WTC11 (cell line): ENCODE data around the gene TMEM131L. TPM values are rescaled to one million over a fixed set of nuclear protein-coding genes. Genes with fewer than 3 reads are reported as not detected.

Experiments
- ATAC-seq: fragments of 200-7000 bp; cut with Tn5 transposase; 2 replicates; pipeline ENCODE4 v1.10.0; 2021; ENCODE audit warnings: mild to moderate bottlenecking, moderate library complexity
- CTCF ChIA-PET: fragments of 300-600 bp; sonication (Branson Sonifier 250); formaldehyde crosslinking; loops from one replicate; lab custom pipeline; 2021; ENCODE audit warnings: antibody characterized with exemption; lab: Charles Lee
- POLR2A ChIA-PET: fragments of 350-600 bp; sonication (Branson Sonifier 250); formaldehyde crosslinking; loops from one replicate; lab custom pipeline; 2021; ENCODE audit warnings: antibody characterized with exemption; lab: Charles Lee
- DNase-seq: peaks from one replicate; pipeline ENCODE4 v3.0.0; 2021; ENCODE audit warnings: low spot score
- H3K27ac Mint-ChIP-seq: 2 replicates; pipeline ENCODE4 v1.8.0; 2021; ENCODE audit warnings: mixed read lengths
- H3K27me3 Mint-ChIP-seq: 2 replicates; pipeline ENCODE4 v1.8.0; 2021; ENCODE audit warnings: low read depth, mild to moderate bottlenecking, moderate library complexity, mixed read lengths
- H3K36me3 Mint-ChIP-seq: 2 replicates; pipeline ENCODE4 v1.8.0; 2021; ENCODE audit warnings: mixed read lengths
- H3K4me1 Mint-ChIP-seq: 2 replicates; pipeline ENCODE4 v1.8.0; 2022; ENCODE audit warnings: mixed read lengths
- H3K4me3 Mint-ChIP-seq: 2 replicates; pipeline ENCODE4 v1.8.0; 2021; ENCODE audit warnings: mild to moderate bottlenecking, moderate library complexity, mixed read lengths
- H3K9me3 Mint-ChIP-seq: 2 replicates; pipeline ENCODE4 v1.8.0; 2021; ENCODE audit warnings: mixed read lengths
- CREM ChIP-seq: sonication (generic); formaldehyde crosslinking; IDR thresholded peaks from 2 replicates; pipeline ENCODE4 v1.8.1; 2022; ENCODE audit warnings: mild to moderate bottlenecking, missing genetic modification reagents, moderate library complexity
- EMX1 ChIP-seq: fragments of 250-450 bp; sonication (Bioruptor Pico); IDR thresholded peaks from 2 replicates; pipeline ENCODE4 v1.8.0; 2021; ENCODE audit warnings: mild to moderate bottlenecking
- KAT7 ChIP-seq: sonication (generic); formaldehyde crosslinking; IDR thresholded peaks from 2 replicates; pipeline ENCODE4 v1.8.1; 2023; ENCODE audit warnings: missing genetic modification reagents, mild to moderate bottlenecking, borderline replicate concordance
- OVOL2 ChIP-seq: fragments of 250-450 bp; sonication (Bioruptor Pico); IDR thresholded peaks from 2 replicates; pipeline ENCODE4 v1.9.0; 2021; ENCODE audit warnings: mild to moderate bottlenecking, borderline replicate concordance
- PRRX2 ChIP-seq: fragments of 250-450 bp; sonication (Bioruptor Pico); IDR thresholded peaks from 2 replicates; pipeline ENCODE4 v1.8.0; 2021; ENCODE audit warnings: mild to moderate bottlenecking
- SMAD4 ChIP-seq: sonication (generic); formaldehyde crosslinking; IDR thresholded peaks from 2 replicates; pipeline ENCODE4 v1.8.0; 2022; ENCODE audit warnings: mild to moderate bottlenecking, missing genetic modification reagents
- SOX15 ChIP-seq: fragments of 250-450 bp; sonication (Bioruptor Pico); IDR thresholded peaks from 2 replicates; pipeline ENCODE4 v1.9.0; 2021; ENCODE audit warnings: mild to moderate bottlenecking
- TCF7 ChIP-seq: sonication (generic); formaldehyde crosslinking; IDR thresholded peaks from 2 replicates; pipeline ENCODE4 v1.8.0; 2022; ENCODE audit warnings: mild to moderate bottlenecking, low read depth, missing genetic modification reagents, moderate library complexity
- TEAD4 ChIP-seq: sonication (generic); formaldehyde crosslinking; IDR thresholded peaks from 2 replicates; pipeline ENCODE4 v1.8.0; 2022; ENCODE audit warnings: mild to moderate bottlenecking, missing genetic modification reagents
- ZNF138 ChIP-seq: sonication (generic); formaldehyde crosslinking; conservative IDR thresholded peaks from 2 replicates; pipeline ENCODE4 v1.8.1; 2022; ENCODE audit warnings: mild to moderate bottlenecking, moderate library complexity, missing genetic modification reagents
- ZNF219 ChIP-seq: sonication (generic); formaldehyde crosslinking; IDR thresholded peaks from 2 replicates; pipeline ENCODE4 v1.8.0; 2023; ENCODE audit warnings: missing genetic modification reagents, mild to moderate bottlenecking, borderline replicate concordance
- ZNF232 ChIP-seq: sonication (generic); formaldehyde crosslinking; IDR thresholded peaks from 2 replicates; pipeline ENCODE4 v1.8.0; 2022; ENCODE audit warnings: mild to moderate bottlenecking, missing genetic modification reagents
- ZNF416 ChIP-seq: fragments of 250-450 bp; sonication (Bioruptor Pico); IDR thresholded peaks from 2 replicates; pipeline ENCODE4 v1.9.0; 2021; ENCODE audit warnings: mild to moderate bottlenecking, inconsistent platforms
- ZNF423 ChIP-seq: fragments of 250-450 bp; sonication (Bioruptor Pico); IDR thresholded peaks from 2 replicates; pipeline ENCODE4 v2.1.2; 2022; ENCODE audit warnings: mild to moderate bottlenecking, moderate library complexity
- ZNF671 ChIP-seq: fragments of 250-450 bp; sonication (Bioruptor Pico); IDR thresholded peaks from 2 replicates; pipeline ENCODE4 v1.8.0; 2021; ENCODE audit warnings: mild to moderate bottlenecking
- total RNA-seq: library from RNA; stranded (reverse); gene quantifications from 3 replicates; pipeline ENCODE4 v1.2.3, GENCODE V29; 2021
- TF ChIP-seq, protein P1 (sequence below): fragments of 250-450 bp; sonication (Bioruptor Pico); IDR thresholded peaks from 2 replicates; pipeline ENCODE4 v1.9.0; 2021; ENCODE audit warnings: moderate library complexity, mild to moderate bottlenecking, inconsistent platforms, borderline replicate concordance
- TF ChIP-seq, protein P2 (sequence below): fragments of 200-600 bp; IDR thresholded peaks from 2 replicates; pipeline ENCODE4 v1.8.0; 2022; ENCODE audit warnings: antibody characterized with exemption
- TF ChIP-seq, protein P3 (sequence below): sonication (generic); formaldehyde crosslinking; IDR thresholded peaks from 2 replicates; pipeline ENCODE4 v1.8.1; 2022; ENCODE audit warnings: low read depth, missing genetic modification reagents, borderline replicate concordance
- TF ChIP-seq, protein P4 (sequence below): fragments of 250-450 bp; sonication (Bioruptor Pico); IDR thresholded peaks from 2 replicates; pipeline ENCODE4 v1.9.0; 2021; ENCODE audit warnings: mild to moderate bottlenecking
- TF ChIP-seq, protein P5 (sequence below): sonication (generic); formaldehyde crosslinking; IDR thresholded peaks from 2 replicates; pipeline ENCODE4 v1.8.1; 2023; ENCODE audit warnings: mild to moderate bottlenecking, missing genetic modification reagents
- TF ChIP-seq, protein P6 (sequence below): sonication (generic); formaldehyde crosslinking; IDR thresholded peaks from 2 replicates; pipeline ENCODE4 v1.8.0; 2022; ENCODE audit warnings: mild to moderate bottlenecking, missing genetic modification reagents
- TF ChIP-seq, protein P7 (sequence below): sonication (generic); formaldehyde crosslinking; conservative IDR thresholded peaks from 2 replicates; pipeline ENCODE4 v1.8.1; 2022; ENCODE audit warnings: mild to moderate bottlenecking, missing genetic modification reagents
- TF ChIP-seq, protein P8 (sequence below): sonication (generic); formaldehyde crosslinking; IDR thresholded peaks from 2 replicates; pipeline ENCODE4 v1.8.1; 2022; ENCODE audit warnings: mild to moderate bottlenecking, moderate library complexity, missing genetic modification reagents
- TF ChIP-seq, protein P9 (sequence below): sonication (generic); formaldehyde crosslinking; IDR thresholded peaks from 2 replicates; pipeline ENCODE4 v1.8.1; 2023; ENCODE audit warnings: mild to moderate bottlenecking, missing genetic modification reagents, moderate library complexity

TMEM131L gene
- total RNA-seq, 1 experiment from 2014 or later = 26.7 TPM

DNA sequence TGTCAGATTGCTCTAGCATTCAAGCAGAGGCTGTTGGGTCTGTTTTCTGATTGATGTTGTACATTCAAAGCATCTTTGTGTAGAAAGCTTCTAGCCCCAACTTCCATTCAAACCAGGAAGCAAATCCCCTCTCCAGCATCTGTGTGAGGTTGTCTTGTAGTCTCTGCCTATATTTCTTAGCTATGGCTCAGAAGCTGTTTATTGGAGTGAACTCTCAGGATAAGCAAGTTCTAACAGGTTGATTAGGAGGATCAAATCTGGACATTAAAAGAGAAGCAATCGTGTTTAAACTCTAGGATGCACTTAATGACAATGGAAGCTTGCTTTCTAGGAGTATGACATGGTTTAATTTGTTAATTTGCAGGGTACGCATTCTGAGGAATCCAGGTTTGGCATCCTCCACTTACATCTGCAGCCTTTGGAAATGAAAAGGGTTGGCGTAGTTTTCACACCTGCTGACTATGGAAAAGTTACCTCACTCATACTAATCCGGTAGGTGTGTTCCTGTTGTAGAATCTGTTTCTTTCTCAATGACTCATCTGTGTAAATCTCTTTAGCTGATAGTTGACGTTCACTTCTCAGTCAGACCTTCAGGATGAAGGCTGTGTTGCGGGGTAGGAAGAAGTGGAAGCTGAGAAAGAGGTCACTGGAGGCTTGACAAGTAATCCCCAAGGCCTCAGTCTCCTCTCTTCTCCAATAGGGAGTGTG lies 129.9 kb downstream of the TMEM131L start (continued):
- TF ChIP-seq, protein P1, sequence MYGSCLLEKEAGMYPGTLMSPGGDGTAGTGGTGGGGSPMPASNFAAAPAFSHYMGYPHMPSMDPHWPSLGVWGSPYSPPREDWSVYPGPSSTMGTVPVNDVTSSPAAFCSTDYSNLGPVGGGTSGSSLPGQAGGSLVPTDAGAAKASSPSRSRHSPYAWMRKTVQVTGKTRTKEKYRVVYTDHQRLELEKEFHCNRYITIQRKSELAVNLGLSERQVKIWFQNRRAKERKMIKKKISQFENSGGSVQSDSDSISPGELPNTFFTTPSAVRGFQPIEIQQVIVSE (CRISPR knock-in tag) = no peak
- TF ChIP-seq, protein P2, sequence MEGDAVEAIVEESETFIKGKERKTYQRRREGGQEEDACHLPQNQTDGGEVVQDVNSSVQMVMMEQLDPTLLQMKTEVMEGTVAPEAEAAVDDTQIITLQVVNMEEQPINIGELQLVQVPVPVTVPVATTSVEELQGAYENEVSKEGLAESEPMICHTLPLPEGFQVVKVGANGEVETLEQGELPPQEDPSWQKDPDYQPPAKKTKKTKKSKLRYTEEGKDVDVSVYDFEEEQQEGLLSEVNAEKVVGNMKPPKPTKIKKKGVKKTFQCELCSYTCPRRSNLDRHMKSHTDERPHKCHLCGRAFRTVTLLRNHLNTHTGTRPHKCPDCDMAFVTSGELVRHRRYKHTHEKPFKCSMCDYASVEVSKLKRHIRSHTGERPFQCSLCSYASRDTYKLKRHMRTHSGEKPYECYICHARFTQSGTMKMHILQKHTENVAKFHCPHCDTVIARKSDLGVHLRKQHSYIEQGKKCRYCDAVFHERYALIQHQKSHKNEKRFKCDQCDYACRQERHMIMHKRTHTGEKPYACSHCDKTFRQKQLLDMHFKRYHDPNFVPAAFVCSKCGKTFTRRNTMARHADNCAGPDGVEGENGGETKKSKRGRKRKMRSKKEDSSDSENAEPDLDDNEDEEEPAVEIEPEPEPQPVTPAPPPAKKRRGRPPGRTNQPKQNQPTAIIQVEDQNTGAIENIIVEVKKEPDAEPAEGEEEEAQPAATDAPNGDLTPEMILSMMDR = no peak
- TF ChIP-seq, protein P3, sequence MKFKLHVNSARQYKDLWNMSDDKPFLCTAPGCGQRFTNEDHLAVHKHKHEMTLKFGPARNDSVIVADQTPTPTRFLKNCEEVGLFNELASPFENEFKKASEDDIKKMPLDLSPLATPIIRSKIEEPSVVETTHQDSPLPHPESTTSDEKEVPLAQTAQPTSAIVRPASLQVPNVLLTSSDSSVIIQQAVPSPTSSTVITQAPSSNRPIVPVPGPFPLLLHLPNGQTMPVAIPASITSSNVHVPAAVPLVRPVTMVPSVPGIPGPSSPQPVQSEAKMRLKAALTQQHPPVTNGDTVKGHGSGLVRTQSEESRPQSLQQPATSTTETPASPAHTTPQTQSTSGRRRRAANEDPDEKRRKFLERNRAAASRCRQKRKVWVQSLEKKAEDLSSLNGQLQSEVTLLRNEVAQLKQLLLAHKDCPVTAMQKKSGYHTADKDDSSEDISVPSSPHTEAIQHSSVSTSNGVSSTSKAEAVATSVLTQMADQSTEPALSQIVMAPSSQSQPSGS (CRISPR knock-in tag) = no peak
- no peak for TF ChIP-seq ZNF423 (CRISPR knock-in tag)
- TF ChIP-seq PRRX2 (CRISPR knock-in tag) = no peak
- TF ChIP-seq ZNF232 = no peak
- TF ChIP-seq SOX15 = no peak
- TF ChIP-seq, all 79 proteins: peak for 0

DNA sequence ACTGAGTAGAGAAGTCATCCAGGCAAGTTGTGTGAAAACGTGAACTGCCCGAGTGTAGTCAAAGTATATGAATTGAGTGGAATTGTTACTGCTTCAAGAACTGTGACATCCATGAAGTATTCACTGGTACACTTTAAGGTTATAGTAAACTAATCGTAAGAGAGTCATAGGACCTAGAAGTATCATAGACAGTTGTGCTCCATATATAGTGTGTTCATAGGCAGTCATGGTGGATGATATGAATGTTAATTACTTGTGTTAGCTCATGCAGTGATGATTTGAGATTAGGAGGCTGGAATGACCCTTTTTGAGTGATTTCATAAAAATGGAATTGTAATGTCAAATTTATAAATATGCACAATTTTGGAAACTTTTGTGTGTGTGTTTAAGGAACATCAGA lies 136.6 kb downstream of the TMEM131L start:
- Mint-ChIP-seq H3K36me3 (peaks cover 35% of the 10 kb centered on the region), H3K4me1 (no peaks in the 10 kb centered on the region), H3K27ac (no peak overlapping the region), H3K4me3 (no peak overlapping the region), H3K27me3 (no peaks in the 10 kb centered on the region), H3K9me3 (no peaks in the 10 kb centered on the region)
- TF ChIP-seq, protein P4, sequence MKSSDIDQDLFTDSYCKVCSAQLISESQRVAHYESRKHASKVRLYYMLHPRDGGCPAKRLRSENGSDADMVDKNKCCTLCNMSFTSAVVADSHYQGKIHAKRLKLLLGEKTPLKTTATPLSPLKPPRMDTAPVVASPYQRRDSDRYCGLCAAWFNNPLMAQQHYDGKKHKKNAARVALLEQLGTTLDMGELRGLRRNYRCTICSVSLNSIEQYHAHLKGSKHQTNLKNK (CRISPR knock-in tag) = no peak
- TF ChIP-seq, protein P5, sequence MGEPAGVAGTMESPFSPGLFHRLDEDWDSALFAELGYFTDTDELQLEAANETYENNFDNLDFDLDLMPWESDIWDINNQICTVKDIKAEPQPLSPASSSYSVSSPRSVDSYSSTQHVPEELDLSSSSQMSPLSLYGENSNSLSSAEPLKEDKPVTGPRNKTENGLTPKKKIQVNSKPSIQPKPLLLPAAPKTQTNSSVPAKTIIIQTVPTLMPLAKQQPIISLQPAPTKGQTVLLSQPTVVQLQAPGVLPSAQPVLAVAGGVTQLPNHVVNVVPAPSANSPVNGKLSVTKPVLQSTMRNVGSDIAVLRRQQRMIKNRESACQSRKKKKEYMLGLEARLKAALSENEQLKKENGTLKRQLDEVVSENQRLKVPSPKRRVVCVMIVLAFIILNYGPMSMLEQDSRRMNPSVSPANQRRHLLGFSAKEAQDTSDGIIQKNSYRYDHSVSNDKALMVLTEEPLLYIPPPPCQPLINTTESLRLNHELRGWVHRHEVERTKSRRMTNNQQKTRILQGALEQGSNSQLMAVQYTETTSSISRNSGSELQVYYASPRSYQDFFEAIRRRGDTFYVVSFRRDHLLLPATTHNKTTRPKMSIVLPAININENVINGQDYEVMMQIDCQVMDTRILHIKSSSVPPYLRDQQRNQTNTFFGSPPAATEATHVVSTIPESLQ (CRISPR knock-in tag) = no peak
- TF ChIP-seq ZNF138 (CRISPR knock-in tag) (no peak), KAT7 (CRISPR knock-in tag) (no peak), EMX1 (no peak), ZNF232 (no peak), ZNF416 (CRISPR knock-in tag) (no peak), OVOL2 (no peak), CREM (CRISPR knock-in tag) (no peak), ZNF671 (CRISPR knock-in tag) (no peak), SMAD4 (CRISPR knock-in tag) (no peak), TEAD4 (no peak), TCF7 (no peak), ZNF219 (CRISPR knock-in tag) (no peak)
- TF ChIP-seq, protein P6, sequence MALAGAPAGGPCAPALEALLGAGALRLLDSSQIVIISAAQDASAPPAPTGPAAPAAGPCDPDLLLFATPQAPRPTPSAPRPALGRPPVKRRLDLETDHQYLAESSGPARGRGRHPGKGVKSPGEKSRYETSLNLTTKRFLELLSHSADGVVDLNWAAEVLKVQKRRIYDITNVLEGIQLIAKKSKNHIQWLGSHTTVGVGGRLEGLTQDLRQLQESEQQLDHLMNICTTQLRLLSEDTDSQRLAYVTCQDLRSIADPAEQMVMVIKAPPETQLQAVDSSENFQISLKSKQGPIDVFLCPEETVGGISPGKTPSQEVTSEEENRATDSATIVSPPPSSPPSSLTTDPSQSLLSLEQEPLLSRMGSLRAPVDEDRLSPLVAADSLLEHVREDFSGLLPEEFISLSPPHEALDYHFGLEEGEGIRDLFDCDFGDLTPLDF = no peak
- TF ChIP-seq, protein P7, sequence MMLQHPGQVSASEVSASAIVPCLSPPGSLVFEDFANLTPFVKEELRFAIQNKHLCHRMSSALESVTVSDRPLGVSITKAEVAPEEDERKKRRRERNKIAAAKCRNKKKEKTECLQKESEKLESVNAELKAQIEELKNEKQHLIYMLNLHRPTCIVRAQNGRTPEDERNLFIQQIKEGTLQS (CRISPR knock-in tag) = no peak
- TF ChIP-seq, protein P8, sequence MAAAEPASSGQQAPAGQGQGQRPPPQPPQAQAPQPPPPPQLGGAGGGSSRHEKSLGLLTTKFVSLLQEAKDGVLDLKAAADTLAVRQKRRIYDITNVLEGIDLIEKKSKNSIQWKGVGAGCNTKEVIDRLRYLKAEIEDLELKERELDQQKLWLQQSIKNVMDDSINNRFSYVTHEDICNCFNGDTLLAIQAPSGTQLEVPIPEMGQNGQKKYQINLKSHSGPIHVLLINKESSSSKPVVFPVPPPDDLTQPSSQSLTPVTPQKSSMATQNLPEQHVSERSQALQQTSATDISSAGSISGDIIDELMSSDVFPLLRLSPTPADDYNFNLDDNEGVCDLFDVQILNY (CRISPR knock-in tag) = no peak
- TF ChIP-seq, protein P9, sequence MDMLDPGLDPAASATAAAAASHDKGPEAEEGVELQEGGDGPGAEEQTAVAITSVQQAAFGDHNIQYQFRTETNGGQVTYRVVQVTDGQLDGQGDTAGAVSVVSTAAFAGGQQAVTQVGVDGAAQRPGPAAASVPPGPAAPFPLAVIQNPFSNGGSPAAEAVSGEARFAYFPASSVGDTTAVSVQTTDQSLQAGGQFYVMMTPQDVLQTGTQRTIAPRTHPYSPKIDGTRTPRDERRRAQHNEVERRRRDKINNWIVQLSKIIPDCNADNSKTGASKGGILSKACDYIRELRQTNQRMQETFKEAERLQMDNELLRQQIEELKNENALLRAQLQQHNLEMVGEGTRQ = no peak
- ATAC-seq (no peak), DNase-seq (no peak)
- ChIA-PET CTCF (no interaction called here), POLR2A (no interaction called here)
